Measurements from ENCODE around the gene PPA1.

The PPA1 gene

DNA sequence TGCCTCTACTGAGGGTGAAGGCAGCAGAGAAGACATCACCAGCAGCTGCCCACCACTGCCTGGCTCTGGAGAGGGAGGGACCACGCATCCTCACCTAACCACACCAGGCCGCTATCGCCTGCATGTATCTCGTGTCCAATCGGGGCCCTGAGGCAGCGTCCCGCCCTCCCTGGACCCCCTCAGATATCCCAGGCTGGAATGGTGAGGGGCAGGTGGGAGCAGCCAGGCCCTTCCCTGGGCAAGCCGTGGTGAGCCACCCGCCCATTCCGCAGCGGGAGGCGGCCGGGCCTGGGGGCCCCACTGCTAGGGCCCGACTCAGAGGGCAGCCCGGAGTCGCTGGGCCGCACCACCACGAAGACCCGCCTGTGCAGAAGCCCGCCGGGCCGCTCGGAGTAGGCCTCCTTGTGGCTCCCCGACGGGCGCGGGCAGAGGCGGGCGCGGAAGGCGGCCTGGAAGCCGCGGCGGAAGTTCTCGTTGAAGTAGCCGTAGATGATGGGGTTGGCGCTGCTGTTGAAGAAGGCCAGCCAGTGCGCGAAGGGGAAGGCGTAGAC, 21.6 kb upstream of the PPA1 start:
- Histone ChIP-seq H3K9me3 (ENCODE audit: insufficient read depth, low read length, severe bottlenecking) (no peaks in the 10 kb centered on the region), H3K4me2 (ENCODE audit: insufficient read depth, low read length) (no peak overlapping the region), H3K79me2 (ENCODE audit: insufficient read depth, low read length) (no peaks in the 10 kb centered on the region), H3K27me3 (ENCODE audit: insufficient read depth, low read length, poor library complexity) (peaks cover 5% of the 10 kb centered on the region), H3K36me3 (ENCODE audit: insufficient read depth, low read length) (no peaks in the 10 kb centered on the region), H4K20me1 (ENCODE audit: insufficient read depth, low read length) (no peaks in the 10 kb centered on the region), H3K27ac (ENCODE audit: low read length) (no peak overlapping the region), H3K9ac (ENCODE audit: low read depth, low read length) (no peak overlapping the region), H3K4me3 (ENCODE audit: low read depth in 1 of 2, low read length in 2 of 2) (no peak overlapping the region), H2AFZ (ENCODE audit: low read depth, low read length) (no peak overlapping the region), H3K4me1 (ENCODE audit: insufficient read depth, low read length) (no peaks in the 10 kb centered on the region)
- no peak for TF ChIP-seq EZH2 (IDR thresholded peaks at IDR 0.05; ENCODE audit: borderline replicate concordance, low read depth, low read length, severe bottlenecking)
- TF ChIP-seq, protein P1, sequence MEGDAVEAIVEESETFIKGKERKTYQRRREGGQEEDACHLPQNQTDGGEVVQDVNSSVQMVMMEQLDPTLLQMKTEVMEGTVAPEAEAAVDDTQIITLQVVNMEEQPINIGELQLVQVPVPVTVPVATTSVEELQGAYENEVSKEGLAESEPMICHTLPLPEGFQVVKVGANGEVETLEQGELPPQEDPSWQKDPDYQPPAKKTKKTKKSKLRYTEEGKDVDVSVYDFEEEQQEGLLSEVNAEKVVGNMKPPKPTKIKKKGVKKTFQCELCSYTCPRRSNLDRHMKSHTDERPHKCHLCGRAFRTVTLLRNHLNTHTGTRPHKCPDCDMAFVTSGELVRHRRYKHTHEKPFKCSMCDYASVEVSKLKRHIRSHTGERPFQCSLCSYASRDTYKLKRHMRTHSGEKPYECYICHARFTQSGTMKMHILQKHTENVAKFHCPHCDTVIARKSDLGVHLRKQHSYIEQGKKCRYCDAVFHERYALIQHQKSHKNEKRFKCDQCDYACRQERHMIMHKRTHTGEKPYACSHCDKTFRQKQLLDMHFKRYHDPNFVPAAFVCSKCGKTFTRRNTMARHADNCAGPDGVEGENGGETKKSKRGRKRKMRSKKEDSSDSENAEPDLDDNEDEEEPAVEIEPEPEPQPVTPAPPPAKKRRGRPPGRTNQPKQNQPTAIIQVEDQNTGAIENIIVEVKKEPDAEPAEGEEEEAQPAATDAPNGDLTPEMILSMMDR (IDR thresholded peaks at IDR 0.05; ENCODE audit: borderline replicate concordance, extremely low read depth, low read length, poor library complexity, severe bottlenecking), result no peak
- DNase-seq (no peak), ATAC-seq (ENCODE audit: insufficient read depth, low read depth) (no peak)

DNA sequence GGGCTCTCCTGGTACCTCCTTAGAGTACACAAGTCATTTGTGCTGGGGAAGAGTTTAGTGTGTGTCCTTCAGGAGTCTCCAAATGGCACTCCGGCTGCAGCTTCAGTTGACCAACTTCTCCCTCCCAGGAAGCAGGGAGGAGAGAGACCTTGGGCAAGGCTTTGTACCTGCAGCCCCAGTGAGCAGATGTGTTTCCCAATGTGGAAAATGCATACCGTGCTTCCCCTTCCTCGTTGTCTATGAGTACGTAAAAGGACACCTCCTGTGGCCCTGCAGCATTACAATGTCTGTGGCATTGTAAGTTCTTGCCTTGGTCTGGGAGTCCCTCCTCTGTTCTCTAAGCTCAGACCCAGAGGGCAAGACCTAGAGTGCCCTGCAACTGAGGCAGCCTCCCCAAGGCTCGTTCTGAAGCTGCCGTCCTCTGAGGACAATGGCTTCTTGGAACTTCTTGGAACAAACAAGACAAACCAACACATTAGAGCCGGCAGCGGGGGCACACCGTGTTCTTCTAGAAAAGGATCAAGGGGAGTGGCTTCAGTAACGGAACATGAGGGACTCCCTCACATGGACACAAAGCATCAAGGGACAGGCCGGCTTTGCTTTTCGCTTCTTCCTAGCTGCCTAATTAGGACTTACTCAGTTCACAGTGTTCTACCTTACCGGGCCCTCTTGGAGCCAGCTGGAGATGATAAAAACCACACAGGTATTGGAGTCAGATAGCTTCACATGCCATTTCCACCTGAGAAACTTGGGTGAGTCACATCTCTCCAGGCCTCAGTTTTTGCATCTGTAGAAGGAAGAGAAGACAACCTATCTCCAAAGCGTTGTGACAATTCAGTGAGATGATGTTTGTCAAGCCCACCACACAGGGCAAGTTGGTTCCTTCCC, 20.9 kb upstream of the PPA1 start:
- Histone ChIP-seq H3K4me2 (ENCODE audit: insufficient read depth, low read length) (no peak overlapping the region), H4K20me1 (ENCODE audit: insufficient read depth, low read length) (no peaks in the 10 kb centered on the region), H3K79me2 (ENCODE audit: insufficient read depth, low read length) (no peaks in the 10 kb centered on the region), H3K4me1 (ENCODE audit: insufficient read depth, low read length) (no peaks in the 10 kb centered on the region), H3K36me3 (ENCODE audit: insufficient read depth, low read length) (no peaks in the 10 kb centered on the region), H3K27ac (ENCODE audit: low read length) (no peak overlapping the region), H2AFZ (ENCODE audit: low read depth, low read length) (no peak overlapping the region), H3K9me3 (ENCODE audit: insufficient read depth, low read length, severe bottlenecking) (no peaks in the 10 kb centered on the region), H3K4me3 (ENCODE audit: low read depth in 1 of 2, low read length in 2 of 2) (no peak overlapping the region), H3K9ac (ENCODE audit: low read depth, low read length) (no peak overlapping the region), H3K27me3 (ENCODE audit: insufficient read depth, low read length, poor library complexity) (no peaks in the 10 kb centered on the region)
- ATAC-seq (ENCODE audit: insufficient read depth, low read depth) (no peak), DNase-seq (no peak)
- TF ChIP-seq EZH2 (IDR thresholded peaks at IDR 0.05; ENCODE audit: borderline replicate concordance, low read depth, low read length, severe bottlenecking), result no peak
- TF ChIP-seq, protein P1 (IDR thresholded peaks at IDR 0.05; ENCODE audit: borderline replicate concordance, extremely low read depth, low read length, poor library complexity, severe bottlenecking), result no peak

GRCh38 chr10:70250961-70251680, 17.9 kb upstream of the PPA1 start:
- Histone ChIP-seq H3K79me2 (ENCODE audit: insufficient read depth, low read length) (no peaks in the 10 kb centered on the region), H3K4me2 (ENCODE audit: insufficient read depth, low read length) (no peak overlapping the region), H3K9me3 (ENCODE audit: insufficient read depth, low read length, severe bottlenecking) (no peaks in the 10 kb centered on the region), H3K27me3 (ENCODE audit: insufficient read depth, low read length, poor library complexity) (peaks cover 14% of the 10 kb centered on the region), H4K20me1 (ENCODE audit: insufficient read depth, low read length) (no peaks in the 10 kb centered on the region), H3K36me3 (ENCODE audit: insufficient read depth, low read length) (no peaks in the 10 kb centered on the region), H3K4me3 (ENCODE audit: low read depth in 1 of 2, low read length in 2 of 2) (no peak overlapping the region), H3K27ac (ENCODE audit: low read length) (no peak overlapping the region), H3K4me1 (ENCODE audit: insufficient read depth, low read length) (no peaks in the 10 kb centered on the region), H2AFZ (ENCODE audit: low read depth, low read length) (no peak overlapping the region), H3K9ac (ENCODE audit: low read depth, low read length) (no peak overlapping the region)
- no peak for TF ChIP-seq EZH2 (IDR thresholded peaks at IDR 0.05; ENCODE audit: borderline replicate concordance, low read depth, low read length, severe bottlenecking)
- DNase-seq (no peak), ATAC-seq (ENCODE audit: insufficient read depth, low read depth) (no peak)

GRCh38 chr10:70247360-70247759, 14.1 kb upstream of the PPA1 start:
- H3K27me3 ChIP-seq (ENCODE audit: insufficient read depth, low read length, poor library complexity), result peaks cover 24% of the 10 kb centered on the region
- H3K36me3 ChIP-seq (ENCODE audit: insufficient read depth, low read length), result no peaks in the 10 kb centered on the region
- ATAC-seq (ENCODE audit: insufficient read depth, low read depth) (no peak), DNase-seq (no peak)
- H3K79me2 ChIP-seq (ENCODE audit: insufficient read depth, low read length), result no peaks in the 10 kb centered on the region
- no peak overlapping the region for H3K27ac ChIP-seq (ENCODE audit: low read length)
- no peak overlapping the region for H3K4me3 ChIP-seq (ENCODE audit: low read depth in 1 of 2, low read length in 2 of 2)
- no peak overlapping the region for H3K9ac ChIP-seq (ENCODE audit: low read depth, low read length)
- H2AFZ ChIP-seq (ENCODE audit: low read depth, low read length), result no peak overlapping the region
- no peaks in the 10 kb centered on the region for H3K4me1 ChIP-seq (ENCODE audit: insufficient read depth, low read length)
- H4K20me1 ChIP-seq (ENCODE audit: insufficient read depth, low read length), result no peaks in the 10 kb centered on the region
- H3K9me3 ChIP-seq (ENCODE audit: insufficient read depth, low read length, severe bottlenecking), result no peaks in the 10 kb centered on the region
- no peak overlapping the region for H3K4me2 ChIP-seq (ENCODE audit: insufficient read depth, low read length)
- TF ChIP-seq EZH2 (IDR thresholded peaks at IDR 0.05; ENCODE audit: borderline replicate concordance, low read depth, low read length, severe bottlenecking), result no peak
- TF ChIP-seq, protein P1 (IDR thresholded peaks at IDR 0.05; ENCODE audit: borderline replicate concordance, extremely low read depth, low read length, poor library complexity, severe bottlenecking), result no peak
